Mucosa of descending colon (tissue), 3 donors: Measurements from ENCODE around the gene PCSK4. TPM values are rescaled to one million over a fixed set of nuclear protein-coding genes. Genes with fewer than 3 reads are reported as not detected.

Experiments used
- ATAC-seq: fragments of 200-7000 bp; cut with Tn5 transposase; one replicate; pipeline ENCODE4 v1.9.1; 2020; ENCODE audit warnings: mild to moderate bottlenecking, moderate library complexity
- DNase-seq, 3 donors: peaks; one replicate each; pipeline ENCODE4 v3.0.0-alpha.2; 2020
- H3K36me3 ChIP-seq: fragments of 200-600 bp; one replicate; pipeline ENCODE4 v1.8.0; 2021; ENCODE audit warnings: low read depth, mild to moderate bottlenecking
- H3K4me1 ChIP-seq: fragments of 200-600 bp; one replicate; pipeline ENCODE4 v1.8.0; 2021; ENCODE audit warnings: low read depth, mild to moderate bottlenecking
- H3K4me3 ChIP-seq: fragments of 200-600 bp; one replicate; pipeline ENCODE4 v1.8.0; 2021; ENCODE audit warnings: mild to moderate bottlenecking
- H3K9me3 ChIP-seq: fragments of 200-600 bp; one replicate; pipeline ENCODE4 v1.8.0; 2021; ENCODE audit warnings: mild to moderate bottlenecking
- CTCF ChIP-seq: fragments of 200-600 bp; IDR thresholded peaks from one replicate; pipeline ENCODE4 v1.8.0; 2022; ENCODE audit warnings: antibody characterized with exemption, mild to moderate bottlenecking
- intact Hi-C, 2 donors: fragments of 100-400 bp; cut with DNase I in 1 of 2; cut with micrococcal nuclease in 1 of 2; formaldehyde crosslinking; loops; one replicate each; pipeline versions ENCODE4 v1.11.0 to v1.11.1; 2022; cut with DNase I, micrococcal nuclease
- total RNA-seq, 3 donors: library from RNA; stranded (reverse); fragmentation: NEBNext Ultra II Directional in 2 of 3; extraction: Animal tissue kit (Norgen Biotek cat#: 25700) in 2 of 3; gene quantifications; one replicate each; pipeline versions ENCODE4 v1.2.1 to v1.2.4, GENCODE V29; 2021 to 2023
- donor health status: DM: no; HTN: no; CAD: no; lungs with moderate emphysema.
- donor health status: DM: no; HTN: no; CAD: no.
- donor health status: DM: no; HTN: yes; CAD: no.

The PCSK4 gene
- total RNA-seq, 3 donors from 2014 or later: 3.3 to 7.5 (median 4.9) TPM

GRCh38 chr19:1475751-1476437 lies 14.3 kb downstream of the PCSK4 start:
- Histone ChIP-seq H3K4me3 (no peak overlapping the region), H3K36me3 (no peaks in the 10 kb centered on the region), H3K4me1 (peaks cover 21% of the 10 kb centered on the region), H3K9me3 (no peaks in the 10 kb centered on the region)
- intact Hi-C loops: no loop called here
- TF ChIP-seq CTCF: no peak
- DNase-seq (peak in 2 of 3 donors; percentile 28 to 43), ATAC-seq (no peak)

GRCh38 chr19:1474765-1475351 lies 15.3 kb downstream of the PCSK4 start:
- H3K9me3 ChIP-seq: no peaks in the 10 kb centered on the region
- H3K4me3 ChIP-seq: no peak overlapping the region
- ATAC-seq (no peak), DNase-seq (peak in 1 of 3 donors; percentile 51)
- no peaks in the 10 kb centered on the region for H3K36me3 ChIP-seq
- TF ChIP-seq CTCF: no peak
- intact Hi-C loops: no loop called here
- H3K4me1 ChIP-seq: peaks cover 32% of the 10 kb centered on the region

- no peak for TF ChIP-seq CTCF
- DNase-seq (no peak), ATAC-seq (no peak)
- H3K36me3 ChIP-seq: no peaks in the 10 kb centered on the region
- H3K9me3 ChIP-seq: no peaks in the 10 kb centered on the region
- peaks cover 36% of the 10 kb centered on the region for H3K4me1 ChIP-seq
- no peak overlapping the region for H3K4me3 ChIP-seq
- intact Hi-C loops: no loop called here
Observed at GRCh38 chr19:1474011-1474764, 16.0 kb downstream of the PCSK4 start.

GRCh38 chr19:1473085-1473851 lies 16.9 kb downstream of the PCSK4 start:
- no peaks in the 10 kb centered on the region for H3K36me3 ChIP-seq
- no peak overlapping the region for H3K4me3 ChIP-seq
- intact Hi-C loops: no loop called here
- peak in 2 of 3 donors; percentile 22 to 27 for DNase-seq
- no peaks in the 10 kb centered on the region for H3K9me3 ChIP-seq
- ATAC-seq: no peak
- no peak for TF ChIP-seq CTCF
- H3K4me1 ChIP-seq: peaks cover 38% of the 10 kb centered on the region

GRCh38 chr19:1472231-1473084 lies 17.7 kb downstream of the PCSK4 start:
- DNase-seq (peak in 1 of 3 donors; percentile 51), ATAC-seq (no peak)
- no peaks in the 10 kb centered on the region for H3K9me3 ChIP-seq
- no peak for TF ChIP-seq CTCF
- H3K36me3 ChIP-seq: no peaks in the 10 kb centered on the region
- peaks cover 38% of the 10 kb centered on the region for H3K4me1 ChIP-seq
- intact Hi-C loops: no loop called here
- no peak overlapping the region for H3K4me3 ChIP-seq
